Peyer's patch (tissue), 4 donors: ENCODE results near the gene PWP1. TPM values are rescaled to one million over a fixed set of nuclear protein-coding genes. Genes with fewer than 3 reads are reported as not detected.

Experiments used
- DNase-seq, 3 donors: peaks; one replicate each; pipeline ENCODE4 v3.0.0-alpha.2; 2017 to 2019
- H3K27ac ChIP-seq, 4 donors: fragments of 200-600 bp; sonication (generic); one replicate each; pipeline ENCODE4 v1.5.1; 2016 to 2019
- H3K27me3 ChIP-seq, 2 donors: fragments of 200-600 bp; sonication (generic); one replicate each; pipeline ENCODE4 v1.5.1; 2019
- H3K36me3 ChIP-seq, 3 donors: fragments of 200-600 bp; sonication (generic); one replicate each; pipeline ENCODE4 v1.5.1; 2016 to 2019
- H3K4me1 ChIP-seq, 4 donors: fragments of 200-600 bp; sonication (generic); one replicate each; pipeline ENCODE4 v1.5.1; 2016 to 2019
- H3K4me3 ChIP-seq, 4 donors: fragments of 200-600 bp; sonication (generic); 1 replicate in 3 of 4; 2 replicates in 1 of 4; pipeline ENCODE4 v1.5.1; 2016 to 2019; ENCODE audit warnings: mild to moderate bottlenecking in 1 of 4
- H3K9me3 ChIP-seq, 4 donors: fragments of 200-600 bp; sonication (generic); one replicate each; pipeline ENCODE4 v1.5.1; 2016 to 2019; ENCODE audit warnings: mild to moderate bottlenecking in 1 of 4
- POLR2A ChIP-seq, 2 donors: fragments of 450-650 bp; IDR thresholded peaks; one replicate each; pipeline ENCODE4 v1.5.1; 2017; ENCODE audit warnings: antibody characterized with exemption in 2 of 2, mild to moderate bottlenecking in 2 of 2, moderate library complexity in 2 of 2
- total RNA-seq, 4 donors: library from RNA; depleted of rRNA; stranded (reverse); fragments of >200 nt; gene quantifications; one replicate each; pipeline ENCODE4 v1.1.0, GENCODE V29; 2016
- TF ChIP-seq, protein P1 (sequence below), 6 experiments: fragments of 450-650 bp in 4 of 6; fragments of 200-600 bp in 2 of 6; sonication (generic) in 1 of 6; IDR thresholded peaks; one replicate each; pipeline ENCODE4 v1.5.1; 2017 to 2019; ENCODE audit warnings: antibody characterized with exemption in 6 of 6, mild to moderate bottlenecking in 3 of 6, moderate library complexity in 1 of 6

The PWP1 gene
- total RNA-seq, 4 donors from 2014 or later = 21.7 to 178 (median 31.8) TPM

DNA sequence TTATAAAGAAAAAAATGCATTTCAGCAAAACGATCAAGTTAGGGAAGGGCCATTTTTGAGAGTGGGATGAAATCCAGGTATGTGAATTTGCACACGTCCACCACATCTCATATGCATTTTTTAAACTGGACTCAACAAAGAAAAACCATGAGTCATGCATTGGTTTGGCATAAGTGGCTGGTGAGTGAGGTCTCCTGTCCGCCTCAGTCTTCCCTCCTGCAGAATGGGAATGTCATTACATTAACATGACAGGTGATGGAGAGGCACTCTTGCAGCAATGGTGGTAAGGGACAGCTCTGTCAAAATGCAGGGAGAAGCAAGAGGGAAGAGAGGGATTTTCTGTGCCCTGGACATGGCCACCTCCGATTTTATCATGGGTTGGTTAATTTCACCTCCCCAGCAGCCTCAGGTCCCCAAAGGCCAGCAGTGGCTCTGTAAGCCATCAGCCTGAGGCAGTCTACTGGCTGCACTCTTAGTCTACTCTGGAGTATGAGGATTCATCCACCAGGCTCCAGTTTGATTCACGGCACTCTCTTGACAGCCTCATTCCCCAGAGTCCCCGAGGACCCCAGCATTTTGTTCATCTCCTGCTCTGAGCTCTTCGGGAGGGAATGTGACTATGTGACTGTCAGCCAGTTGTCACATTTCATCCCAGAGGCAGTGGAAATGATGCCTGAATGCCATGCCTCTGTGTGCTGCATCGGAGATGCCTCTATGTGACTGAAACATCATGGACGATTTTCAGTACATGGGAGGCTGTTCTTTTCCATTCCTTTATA, 17.1 kb upstream of the PWP1 start:
- Histone ChIP-seq H3K9me3 (no peaks in the 10 kb centered on the region), H3K27ac (no peak overlapping the region), H3K27me3 (no peaks in the 10 kb centered on the region), H3K4me3 (no peak overlapping the region), H3K4me1 (no peaks in the 10 kb centered on the region), H3K36me3 (no peaks in the 10 kb centered on the region)
- DNase-seq = no peak
- no peak for TF ChIP-seq POLR2A (IDR thresholded peaks at IDR 0.05)
- TF ChIP-seq, protein P1, sequence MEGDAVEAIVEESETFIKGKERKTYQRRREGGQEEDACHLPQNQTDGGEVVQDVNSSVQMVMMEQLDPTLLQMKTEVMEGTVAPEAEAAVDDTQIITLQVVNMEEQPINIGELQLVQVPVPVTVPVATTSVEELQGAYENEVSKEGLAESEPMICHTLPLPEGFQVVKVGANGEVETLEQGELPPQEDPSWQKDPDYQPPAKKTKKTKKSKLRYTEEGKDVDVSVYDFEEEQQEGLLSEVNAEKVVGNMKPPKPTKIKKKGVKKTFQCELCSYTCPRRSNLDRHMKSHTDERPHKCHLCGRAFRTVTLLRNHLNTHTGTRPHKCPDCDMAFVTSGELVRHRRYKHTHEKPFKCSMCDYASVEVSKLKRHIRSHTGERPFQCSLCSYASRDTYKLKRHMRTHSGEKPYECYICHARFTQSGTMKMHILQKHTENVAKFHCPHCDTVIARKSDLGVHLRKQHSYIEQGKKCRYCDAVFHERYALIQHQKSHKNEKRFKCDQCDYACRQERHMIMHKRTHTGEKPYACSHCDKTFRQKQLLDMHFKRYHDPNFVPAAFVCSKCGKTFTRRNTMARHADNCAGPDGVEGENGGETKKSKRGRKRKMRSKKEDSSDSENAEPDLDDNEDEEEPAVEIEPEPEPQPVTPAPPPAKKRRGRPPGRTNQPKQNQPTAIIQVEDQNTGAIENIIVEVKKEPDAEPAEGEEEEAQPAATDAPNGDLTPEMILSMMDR (IDR thresholded peaks at IDR 0.05) = no peak

DNA sequence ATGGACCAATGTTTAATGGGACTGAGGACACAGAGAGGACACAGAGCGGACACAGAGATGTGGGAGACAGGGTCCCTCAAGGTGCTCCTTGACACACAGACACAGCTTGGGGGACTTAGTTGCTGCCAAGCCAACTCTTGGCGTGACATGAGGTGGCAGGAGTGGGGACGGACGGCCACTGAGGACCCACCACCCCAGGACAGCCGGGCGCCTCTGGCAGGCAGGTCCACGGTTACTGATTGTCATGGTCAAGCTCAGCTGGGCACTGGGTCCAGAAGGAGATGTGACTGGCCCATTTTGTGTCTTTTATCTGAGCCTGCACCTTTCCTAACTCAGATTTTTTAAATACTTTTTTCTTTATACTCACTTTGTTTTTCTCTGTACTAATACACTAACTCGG, 15.7 kb upstream of the PWP1 start:
- TF ChIP-seq, protein P1 (IDR thresholded peaks at IDR 0.05) = no peak
- Histone ChIP-seq H3K27me3 (no peaks in the 10 kb centered on the region), H3K27ac (no peak overlapping the region), H3K4me1 (no peaks in the 10 kb centered on the region), H3K4me3 (no peak overlapping the region), H3K36me3 (no peaks in the 10 kb centered on the region), H3K9me3 (no peaks in the 10 kb centered on the region)
- no peak for DNase-seq

DNA sequence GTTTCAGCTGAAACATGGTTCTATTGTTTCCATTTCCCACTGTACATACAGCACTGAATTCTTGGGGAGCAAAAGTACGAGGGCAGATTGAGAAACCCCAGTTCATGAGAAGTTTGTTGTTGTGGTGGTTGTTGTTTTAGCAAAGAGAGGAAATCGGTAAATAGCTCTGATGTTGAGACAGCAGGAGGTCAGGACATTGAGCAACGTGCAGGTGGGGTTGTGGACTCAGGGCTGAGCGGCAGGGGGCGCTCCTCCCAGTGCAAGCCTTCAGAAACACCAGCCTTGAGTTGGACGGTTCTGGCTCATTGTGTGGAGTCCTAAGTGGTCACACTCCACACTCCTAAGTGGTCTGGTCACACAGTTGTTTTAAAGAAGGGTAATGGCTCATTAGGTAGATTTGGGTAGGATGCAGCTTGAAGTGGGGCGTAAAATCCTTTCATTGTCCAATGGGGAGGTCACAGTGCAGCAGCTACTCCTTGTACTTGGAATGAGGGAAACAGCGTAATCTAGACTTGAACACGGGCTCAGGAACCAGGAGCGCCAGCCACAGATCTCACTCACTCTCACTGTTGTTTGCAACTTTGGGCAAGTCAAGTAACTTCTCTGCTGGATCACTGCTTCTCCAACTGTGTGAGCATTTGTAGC, 14.5 kb upstream of the PWP1 start:
- Histone ChIP-seq H3K4me3 (no peak overlapping the region), H3K9me3 (no peaks in the 10 kb centered on the region), H3K27ac (no peak overlapping the region), H3K4me1 (no peaks in the 10 kb centered on the region), H3K36me3 (no peaks in the 10 kb centered on the region), H3K27me3 (no peaks in the 10 kb centered on the region)
- DNase-seq = peak in 1 of 3 donors; percentile 55
- TF ChIP-seq, protein P1 (IDR thresholded peaks at IDR 0.05) = peak in 4 of 6 experiments; percentile 41 to 52 (median 44)
- TF ChIP-seq POLR2A (IDR thresholded peaks at IDR 0.05) = no peak

DNA sequence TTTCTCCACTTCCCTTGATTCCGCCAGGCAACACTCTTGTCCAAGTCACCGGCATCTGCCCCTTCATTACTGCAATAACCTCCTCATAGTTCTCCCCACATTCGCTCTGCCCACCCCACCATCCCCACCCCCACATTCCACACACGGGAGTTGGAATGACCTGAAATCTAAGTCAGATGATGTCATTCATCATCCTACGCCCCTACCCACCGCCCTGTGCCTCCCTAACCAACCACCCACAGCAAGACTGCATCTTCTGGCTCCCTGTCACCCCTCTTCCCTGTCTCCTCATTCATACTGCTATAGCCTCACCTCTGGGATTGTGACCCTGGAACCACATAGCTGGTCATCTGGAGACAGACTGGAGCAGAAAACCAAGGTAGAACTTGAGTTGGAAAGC, 7.9 kb upstream of the PWP1 start:
- Histone ChIP-seq H3K4me3 (no peak overlapping the region), H3K4me1 (no peaks in the 10 kb centered on the region), H3K27me3 (no peaks in the 10 kb centered on the region), H3K9me3 (no peaks in the 10 kb centered on the region), H3K36me3 (no peaks in the 10 kb centered on the region), H3K27ac (no peak overlapping the region)
- no peak for TF ChIP-seq POLR2A (IDR thresholded peaks at IDR 0.05)
- TF ChIP-seq, protein P1 (IDR thresholded peaks at IDR 0.05) = no peak
- DNase-seq = no peak

DNA sequence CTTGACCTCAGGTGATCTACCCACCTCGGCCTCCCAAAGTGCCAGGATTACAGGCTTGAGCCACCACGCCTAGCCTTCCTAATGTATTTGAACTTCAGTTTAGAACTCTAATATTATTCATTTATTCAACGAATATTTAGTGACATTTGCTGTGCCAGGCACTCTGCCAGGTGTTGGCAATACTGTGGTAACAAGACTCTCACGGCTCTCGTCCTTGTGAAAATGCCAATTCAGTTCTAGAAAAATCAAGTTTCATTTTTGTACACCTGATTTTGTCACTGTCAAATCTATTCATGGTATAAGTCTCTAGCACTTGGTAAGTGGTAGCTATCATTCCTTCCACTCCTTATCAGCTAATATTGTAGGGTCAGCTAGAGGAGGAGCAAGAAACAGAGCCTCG, 6.3 kb upstream of the PWP1 start:
- H3K27me3 ChIP-seq = no peaks in the 10 kb centered on the region
- H3K4me3 ChIP-seq = no peak overlapping the region
- no peaks in the 10 kb centered on the region for H3K36me3 ChIP-seq
- H3K9me3 ChIP-seq = no peaks in the 10 kb centered on the region
- H3K4me1 ChIP-seq = no peaks in the 10 kb centered on the region
- TF ChIP-seq, protein P1 (IDR thresholded peaks at IDR 0.05) = no peak
- no peak for TF ChIP-seq POLR2A (IDR thresholded peaks at IDR 0.05)
- no peak overlapping the region for H3K27ac ChIP-seq
- DNase-seq = no peak
